Measurements from ENCODE around the gene KCNK15.
A peak's percentile ranks its signal among the peaks of the same experiment; 100 is the strongest.

Gene KCNK15

DNA sequence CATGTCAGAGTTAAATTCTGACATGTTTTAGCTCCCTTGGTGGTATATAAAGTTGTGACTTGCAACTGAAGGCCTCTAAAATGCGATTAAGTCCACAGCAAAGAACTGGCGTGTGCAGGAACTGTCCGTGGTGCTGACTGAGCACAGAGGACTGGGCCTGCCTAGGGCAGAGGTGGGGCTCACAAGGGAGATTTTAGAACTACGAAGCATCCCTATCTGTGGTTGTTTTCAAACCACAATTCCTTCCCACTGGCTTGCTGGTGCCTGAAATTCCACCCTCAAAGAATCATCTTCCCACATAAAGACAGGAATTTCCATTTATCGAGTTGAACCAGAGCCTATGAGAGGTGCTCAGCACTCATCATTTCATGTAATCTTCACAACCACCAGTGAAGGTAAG is 34.6 kb downstream of the KCNK15 start:
- DNase-seq = peak; percentile 64
- H3K27me3 ChIP-seq (replicated peaks; ENCODE audit: insufficient read depth, low read length) = peaks cover 32% of the 10 kb centered on the region

DNA sequence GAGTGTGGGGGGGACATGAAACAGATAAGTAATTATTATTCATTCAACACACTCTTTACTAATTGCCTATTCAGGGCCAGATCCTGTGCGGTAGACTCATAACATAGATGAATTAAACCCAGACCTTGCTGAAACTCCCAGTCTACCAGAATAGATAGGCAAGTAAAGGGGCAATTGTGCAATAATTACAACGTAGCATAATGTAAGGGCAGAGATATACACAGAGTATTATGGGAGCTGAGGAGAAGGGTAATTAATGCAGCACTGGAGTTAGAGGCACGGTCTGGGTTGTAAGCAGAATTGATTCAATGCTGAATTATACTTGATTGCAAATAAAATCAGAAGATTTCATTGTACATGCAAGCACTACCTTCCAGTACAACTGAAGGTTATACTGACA is 35.5 kb downstream of the KCNK15 start:
- Histone ChIP-seq H3K79me2 (ENCODE audit: low read length) (no peaks in the 10 kb centered on the region), H3K9ac (ENCODE audit: low read length) (no peak overlapping the region), H3K4me2 (ENCODE audit: low read depth, low read length) (no peak overlapping the region), H3K4me3 (ENCODE audit: low read length) (no peak overlapping the region), H4K20me1 (ENCODE audit: insufficient read depth, low read length) (no peaks in the 10 kb centered on the region), H3F3A (ENCODE audit: insufficient read depth, low read length) (no peaks in the 10 kb centered on the region), H2AFZ (ENCODE audit: low read length) (no peak overlapping the region), H3K36me3 (replicated peaks; ENCODE audit: insufficient read depth, low read length) (no peaks in the 10 kb centered on the region), H3K9me2 (replicated peaks; ENCODE audit: insufficient read depth, low read length) (no peaks in the 10 kb centered on the region), H3K27ac (ENCODE audit: low read length) (no peak overlapping the region), H3K4me1 (ENCODE audit: low read length) (no peaks in the 10 kb centered on the region), H3K9me3 (replicated peaks; ENCODE audit: insufficient read depth, low read length) (no peaks in the 10 kb centered on the region), H3K27me3 (replicated peaks; ENCODE audit: insufficient read depth, low read length) (peaks cover 28% of the 10 kb centered on the region)
- TF ChIP-seq EZH2phosphoT487 (IDR thresholded peaks at IDR 0.05; ENCODE audit: low read length) = no peak
- no peak for TF ChIP-seq EZH2 (optimal IDR thresholded peaks at IDR 0.05; ENCODE audit: low read depth, low read length)
- TF ChIP-seq, protein P1, sequence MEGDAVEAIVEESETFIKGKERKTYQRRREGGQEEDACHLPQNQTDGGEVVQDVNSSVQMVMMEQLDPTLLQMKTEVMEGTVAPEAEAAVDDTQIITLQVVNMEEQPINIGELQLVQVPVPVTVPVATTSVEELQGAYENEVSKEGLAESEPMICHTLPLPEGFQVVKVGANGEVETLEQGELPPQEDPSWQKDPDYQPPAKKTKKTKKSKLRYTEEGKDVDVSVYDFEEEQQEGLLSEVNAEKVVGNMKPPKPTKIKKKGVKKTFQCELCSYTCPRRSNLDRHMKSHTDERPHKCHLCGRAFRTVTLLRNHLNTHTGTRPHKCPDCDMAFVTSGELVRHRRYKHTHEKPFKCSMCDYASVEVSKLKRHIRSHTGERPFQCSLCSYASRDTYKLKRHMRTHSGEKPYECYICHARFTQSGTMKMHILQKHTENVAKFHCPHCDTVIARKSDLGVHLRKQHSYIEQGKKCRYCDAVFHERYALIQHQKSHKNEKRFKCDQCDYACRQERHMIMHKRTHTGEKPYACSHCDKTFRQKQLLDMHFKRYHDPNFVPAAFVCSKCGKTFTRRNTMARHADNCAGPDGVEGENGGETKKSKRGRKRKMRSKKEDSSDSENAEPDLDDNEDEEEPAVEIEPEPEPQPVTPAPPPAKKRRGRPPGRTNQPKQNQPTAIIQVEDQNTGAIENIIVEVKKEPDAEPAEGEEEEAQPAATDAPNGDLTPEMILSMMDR (IDR thresholded peaks at IDR 0.05; ENCODE audit: low read length) = no peak
- DNase-seq = no peak

More for the DNA sequence above, 34.6 kb downstream of the KCNK15 start:
- Histone ChIP-seq H3F3A (ENCODE audit: insufficient read depth, low read length) (no peaks in the 10 kb centered on the region), H3K9ac (ENCODE audit: low read length) (no peak overlapping the region), H3K27ac (ENCODE audit: low read length) (no peak overlapping the region), H3K9me3 (replicated peaks; ENCODE audit: insufficient read depth, low read length) (no peaks in the 10 kb centered on the region), H3K9me2 (replicated peaks; ENCODE audit: insufficient read depth, low read length) (no peaks in the 10 kb centered on the region), H2AFZ (ENCODE audit: low read length) (no peak overlapping the region), H3K4me3 (ENCODE audit: low read length) (no peak overlapping the region), H3K79me2 (ENCODE audit: low read length) (no peaks in the 10 kb centered on the region), H4K20me1 (ENCODE audit: insufficient read depth, low read length) (no peaks in the 10 kb centered on the region), H3K4me1 (ENCODE audit: low read length) (no peaks in the 10 kb centered on the region), H3K4me2 (ENCODE audit: low read depth, low read length) (no peak overlapping the region), H3K36me3 (replicated peaks; ENCODE audit: insufficient read depth, low read length) (no peaks in the 10 kb centered on the region)
- TF ChIP-seq EZH2phosphoT487 (IDR thresholded peaks at IDR 0.05; ENCODE audit: low read length) (no peak), EZH2 (optimal IDR thresholded peaks at IDR 0.05; ENCODE audit: low read depth, low read length) (no peak)
- TF ChIP-seq, protein P1 (IDR thresholded peaks at IDR 0.05; ENCODE audit: low read length) = no peak

DNA sequence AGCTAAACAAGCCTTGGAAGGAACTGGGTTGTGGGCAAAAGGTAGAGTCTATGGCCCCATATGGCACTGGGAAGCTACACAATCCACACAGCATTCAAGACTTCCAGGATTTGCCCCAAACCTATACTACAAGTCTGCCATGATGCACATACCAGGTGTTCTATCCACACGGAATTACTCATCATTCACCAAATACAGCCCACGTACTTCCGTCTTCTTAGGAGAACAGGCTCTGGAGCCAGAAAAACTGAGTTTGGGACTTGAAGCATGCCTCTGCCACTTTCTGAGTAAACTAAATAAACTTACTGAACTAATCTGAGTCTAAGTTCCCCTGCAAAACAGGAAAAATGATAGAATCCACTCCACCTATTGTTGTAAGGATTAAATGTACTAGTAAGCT is 36.1 kb downstream of the KCNK15 start:
- Histone ChIP-seq H3K9me3 (replicated peaks; ENCODE audit: insufficient read depth, low read length) (no peaks in the 10 kb centered on the region), H3K27me3 (replicated peaks; ENCODE audit: insufficient read depth, low read length) (peaks cover 30% of the 10 kb centered on the region), H3K4me2 (ENCODE audit: low read depth, low read length) (no peak overlapping the region), H3K9ac (ENCODE audit: low read length) (no peak overlapping the region), H3K79me2 (ENCODE audit: low read length) (no peaks in the 10 kb centered on the region), H3K4me3 (ENCODE audit: low read length) (no peak overlapping the region), H4K20me1 (ENCODE audit: insufficient read depth, low read length) (no peaks in the 10 kb centered on the region), H2AFZ (ENCODE audit: low read length) (no peak overlapping the region), H3K36me3 (replicated peaks; ENCODE audit: insufficient read depth, low read length) (no peaks in the 10 kb centered on the region), H3F3A (ENCODE audit: insufficient read depth, low read length) (no peaks in the 10 kb centered on the region), H3K9me2 (replicated peaks; ENCODE audit: insufficient read depth, low read length) (no peaks in the 10 kb centered on the region), H3K4me1 (ENCODE audit: low read length) (no peaks in the 10 kb centered on the region), H3K27ac (ENCODE audit: low read length) (no peak overlapping the region)
- TF ChIP-seq, protein P1 (IDR thresholded peaks at IDR 0.05; ENCODE audit: low read length) = no peak
- TF ChIP-seq EZH2 (optimal IDR thresholded peaks at IDR 0.05; ENCODE audit: low read depth, low read length) = no peak
- TF ChIP-seq EZH2phosphoT487 (IDR thresholded peaks at IDR 0.05; ENCODE audit: low read length) = no peak
- no peak for DNase-seq

Measured in MM.1S (cell line).